Heart left ventricle (tissue), 16 donors: ENCODE measurements around the gene GCDH. TPM values are rescaled to one million over a fixed set of nuclear protein-coding genes. Genes with fewer than 3 reads are reported as not detected.

Experiments used
- ATAC-seq, 4 donors: fragments of 200-7000 bp; cut with Tn5 transposase; one replicate each; pipeline ENCODE4 v1.9.1; 2020 to 2022; ENCODE audit warnings: moderate library complexity in 4 of 4, mild to moderate bottlenecking in 3 of 4, moderate number of reproducible peaks in 1 of 4
- DNase-seq, 5 donors: peaks; one replicate each; pipeline ENCODE4 v3.0.0-alpha.2; 2020
- H3K27ac ChIP-seq, 12 donors: fragments of 200-600 bp; sonication (generic) in 4 of 12; one replicate each; pipeline versions ENCODE4 v1.5.0 to v1.8.0; 2016 to 2022; ENCODE audit warnings: mild to moderate bottlenecking in 2 of 12
- H3K27me3 ChIP-seq, 9 donors: fragments of 200-600 bp; sonication (generic) in 2 of 9; one replicate each; pipeline versions ENCODE4 v1.5.1 to v1.8.0; 2016 to 2022; ENCODE audit warnings: mild to moderate bottlenecking in 3 of 9
- H3K36me3 ChIP-seq, 9 donors: fragments of 200-600 bp; sonication (generic) in 2 of 9; one replicate each; pipeline versions ENCODE4 v1.5.0 to v1.8.0; 2018 to 2022; ENCODE audit warnings: mild to moderate bottlenecking in 2 of 9
- H3K4me1 ChIP-seq, 12 donors: fragments of 200-600 bp; sonication (generic) in 4 of 12; one replicate each; pipeline versions ENCODE4 v1.5.0 to v1.8.0; 2016 to 2022; ENCODE audit warnings: mild to moderate bottlenecking in 3 of 12
- H3K4me3 ChIP-seq, 12 donors: fragments of 200-600 bp; sonication (generic) in 4 of 12; one replicate each; pipeline versions ENCODE4 v1.5.0 to v1.8.0; 2017 to 2022; ENCODE audit warnings: mild to moderate bottlenecking in 9 of 12, moderate library complexity in 4 of 12
- H3K9me3 ChIP-seq, 12 donors: fragments of 200-600 bp; sonication (generic) in 4 of 12; one replicate each; pipeline versions ENCODE4 v1.5.0 to v1.8.0; 2016 to 2022; ENCODE audit warnings: mild to moderate bottlenecking in 1 of 12
- POLR2A ChIP-seq, 2 donors: fragments of 450-650 bp; IDR thresholded peaks; one replicate each; pipeline ENCODE4 v1.6.1; 2017; ENCODE audit warnings: antibody characterized with exemption in 2 of 2, mild to moderate bottlenecking in 2 of 2, moderate library complexity in 2 of 2
- WGBS, 4 donors: extraction: QIAGEN DNeasy Blood & Tissue Kit in 2 of 4; methylation state at CpG; one replicate each; pipeline versions ENCODE4 v1.1.5 to v1.1.7; 2013 to 2018; 5-methylcytosine and 5-hydroxymethylcytosine counted together
- intact Hi-C, 10 donors: fragments of 100-400 bp; cut with DNase I; formaldehyde crosslinking; loops; one replicate each; pipeline versions ENCODE4 v1.11.1 to v1.14.2; 2022
- polyA plus RNA-seq, 2 donors: library from polyadenylated mRNA; stranded (reverse); fragments of 200-250 nt; gene quantifications; one replicate each; pipeline ENCODE4 v1.2.3, GENCODE V29; 2013
- total RNA-seq, 9 donors: library from RNA; depleted of rRNA in 2 of 9; stranded (reverse); fragments of >200 nt in 2 of 9; fragmentation: NEBNext Ultra II Directional in 3 of 9; extraction: Animal tissue kit (Norgen Biotek cat#: 25700) in 3 of 9; gene quantifications; one replicate each; pipeline versions ENCODE4 v1.1.0 to v1.2.4, GENCODE V29; 2016 to 2023
- TF ChIP-seq, protein P1 (sequence below), 12 donors: fragments of 200-600 bp; sonication (generic) in 4 of 12; IDR thresholded peaks; one replicate each; pipeline versions ENCODE4 v1.5.0 to v1.8.0; 2018 to 2022; ENCODE audit warnings: antibody characterized with exemption in 12 of 12, mild to moderate bottlenecking in 5 of 12
- donor health status: ischemic (EF 13 %, LVEDD 7.1; RV severe dilation, severe dysfunction).
- donor health status: healthy with polysubstance abuse.
- donor health status: DM: no; HTN: yes; CAD: no.
- donor health status: DM: no; HTN: no; CAD: no.
- donor health status: ischemic (EF 25% LVEDD 6.9; RV normal size, moderate dysfunction).
- donor health status: ischemic (EF 25% LVEDD 5.7; RV mildly dilated, moderate dysfunction).
- donor health status: healthy.
- donor health status: DM: yes; HTN: yes; CAD: no.
- donor health status: ischemic (EF 35%, LVEDD 5.7; RV mildly dilated, moderate dysfunction).
- donor health status: nonischemic (EF 11% LVEDD 7.7; RV severe dilation, severe dysfunction).
- donor health status: DM: yes; HTN: yes; CAD: no.
- donor health status: PGD.
- donor health status: ischemic (EF 29% LVEDD 5.4; RV normal size, mild dysfunction).
- donor health status: nonischemic (EF 23%, LVEDD 6.1; RV moderate dilation, normal function).

Gene GCDH
- total and polyA plus RNA-seq, 11 donors, result 28.7 to 107 (median 46.7) TPM

DNA sequence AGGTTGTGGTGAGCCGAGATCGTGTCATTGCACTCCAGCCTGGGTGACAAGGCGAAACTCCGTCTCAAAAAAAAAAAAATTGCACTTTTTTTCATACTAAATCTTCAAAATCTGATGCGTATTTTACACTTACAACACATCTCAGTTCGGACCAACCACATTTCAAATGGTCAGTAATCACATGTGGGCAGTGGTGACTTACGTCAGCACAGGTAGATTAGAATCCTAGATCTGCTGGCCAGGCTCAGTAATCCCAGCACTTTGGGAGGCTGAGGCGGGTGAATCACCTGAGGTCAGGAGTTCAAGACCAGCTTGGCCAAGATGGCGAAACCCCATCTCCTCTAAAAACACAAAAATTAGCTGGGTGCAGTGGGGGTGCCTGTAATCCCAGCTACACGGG is 44.1 kb downstream of the GCDH start:
- DNase-seq, result no peak
- no peak for ATAC-seq
- peaks cover 11 to 43% (median 28%) of the 10 kb centered on the region in 12 donors for H3K4me1 ChIP-seq
- intact Hi-C loops, result loop anchor here in 1 of 10 donors (10.0 kb wide), 1 partner anchor 50 kb away; the partner anchor contains the start of genes DNASE2 and KLF1
- no peak overlapping the region for H3K4me3 ChIP-seq
- 87 to 94% (median 93%) methylated on average over 10 of the region's 10 CpGs for WGBS, 4 donors
- no peak overlapping the region for H3K27ac ChIP-seq
- H3K27me3 ChIP-seq, result no peaks in the 10 kb centered on the region
- peaks cover 0 to 26% (median 13%) of the 10 kb centered on the region in 9 donors for H3K36me3 ChIP-seq
- no peak for TF ChIP-seq POLR2A (IDR thresholded peaks at IDR 0.05)
- TF ChIP-seq, protein P1, sequence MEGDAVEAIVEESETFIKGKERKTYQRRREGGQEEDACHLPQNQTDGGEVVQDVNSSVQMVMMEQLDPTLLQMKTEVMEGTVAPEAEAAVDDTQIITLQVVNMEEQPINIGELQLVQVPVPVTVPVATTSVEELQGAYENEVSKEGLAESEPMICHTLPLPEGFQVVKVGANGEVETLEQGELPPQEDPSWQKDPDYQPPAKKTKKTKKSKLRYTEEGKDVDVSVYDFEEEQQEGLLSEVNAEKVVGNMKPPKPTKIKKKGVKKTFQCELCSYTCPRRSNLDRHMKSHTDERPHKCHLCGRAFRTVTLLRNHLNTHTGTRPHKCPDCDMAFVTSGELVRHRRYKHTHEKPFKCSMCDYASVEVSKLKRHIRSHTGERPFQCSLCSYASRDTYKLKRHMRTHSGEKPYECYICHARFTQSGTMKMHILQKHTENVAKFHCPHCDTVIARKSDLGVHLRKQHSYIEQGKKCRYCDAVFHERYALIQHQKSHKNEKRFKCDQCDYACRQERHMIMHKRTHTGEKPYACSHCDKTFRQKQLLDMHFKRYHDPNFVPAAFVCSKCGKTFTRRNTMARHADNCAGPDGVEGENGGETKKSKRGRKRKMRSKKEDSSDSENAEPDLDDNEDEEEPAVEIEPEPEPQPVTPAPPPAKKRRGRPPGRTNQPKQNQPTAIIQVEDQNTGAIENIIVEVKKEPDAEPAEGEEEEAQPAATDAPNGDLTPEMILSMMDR (IDR thresholded peaks at IDR 0.05), result no peak
- no peaks in the 10 kb centered on the region for H3K9me3 ChIP-seq

DNA sequence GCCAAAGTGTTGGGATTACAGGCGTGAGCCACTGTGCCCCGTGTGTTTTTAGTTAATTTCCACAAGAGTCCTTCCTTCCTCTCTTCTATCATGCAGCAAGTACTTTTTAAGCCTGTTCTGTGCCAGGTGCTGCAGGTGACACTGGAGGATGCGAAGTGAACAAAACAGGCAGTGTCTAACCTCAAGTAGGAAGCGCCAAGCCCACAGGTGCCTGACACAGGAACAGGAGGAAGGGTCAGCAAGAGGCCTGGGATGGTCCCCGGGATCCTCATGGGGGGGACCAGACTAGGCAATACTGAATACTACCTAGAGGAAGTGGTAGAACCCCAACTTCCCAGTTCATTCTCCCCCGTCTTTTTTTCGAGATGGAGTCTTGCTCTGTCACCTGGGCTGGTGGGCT is 45.6 kb downstream of the GCDH start:
- intact Hi-C loops, result loop anchor here in 1 of 10 donors (10.0 kb wide), 1 partner anchor 52 kb away; the partner anchor contains the start of genes DNASE2 and KLF1
- Histone ChIP-seq H3K27ac (peak overlapping the region in 1 of 12 donors; percentile 69), H3K9me3 (no peaks in the 10 kb centered on the region), H3K4me3 (no peak overlapping the region), H3K36me3 (peaks cover 0 to 26% (median 19%) of the 10 kb centered on the region in 9 donors), H3K4me1 (peaks cover 13 to 57% (median 41%) of the 10 kb centered on the region in 12 donors), H3K27me3 (no peaks in the 10 kb centered on the region)
- DNase-seq (no peak), ATAC-seq (no peak)
- TF ChIP-seq, protein P1 (IDR thresholded peaks at IDR 0.05), result no peak
- TF ChIP-seq POLR2A (IDR thresholded peaks at IDR 0.05), result no peak
- 72 to 80% (median 77%) methylated on average over 7 of the region's 7 CpGs for WGBS, 4 donors

DNA sequence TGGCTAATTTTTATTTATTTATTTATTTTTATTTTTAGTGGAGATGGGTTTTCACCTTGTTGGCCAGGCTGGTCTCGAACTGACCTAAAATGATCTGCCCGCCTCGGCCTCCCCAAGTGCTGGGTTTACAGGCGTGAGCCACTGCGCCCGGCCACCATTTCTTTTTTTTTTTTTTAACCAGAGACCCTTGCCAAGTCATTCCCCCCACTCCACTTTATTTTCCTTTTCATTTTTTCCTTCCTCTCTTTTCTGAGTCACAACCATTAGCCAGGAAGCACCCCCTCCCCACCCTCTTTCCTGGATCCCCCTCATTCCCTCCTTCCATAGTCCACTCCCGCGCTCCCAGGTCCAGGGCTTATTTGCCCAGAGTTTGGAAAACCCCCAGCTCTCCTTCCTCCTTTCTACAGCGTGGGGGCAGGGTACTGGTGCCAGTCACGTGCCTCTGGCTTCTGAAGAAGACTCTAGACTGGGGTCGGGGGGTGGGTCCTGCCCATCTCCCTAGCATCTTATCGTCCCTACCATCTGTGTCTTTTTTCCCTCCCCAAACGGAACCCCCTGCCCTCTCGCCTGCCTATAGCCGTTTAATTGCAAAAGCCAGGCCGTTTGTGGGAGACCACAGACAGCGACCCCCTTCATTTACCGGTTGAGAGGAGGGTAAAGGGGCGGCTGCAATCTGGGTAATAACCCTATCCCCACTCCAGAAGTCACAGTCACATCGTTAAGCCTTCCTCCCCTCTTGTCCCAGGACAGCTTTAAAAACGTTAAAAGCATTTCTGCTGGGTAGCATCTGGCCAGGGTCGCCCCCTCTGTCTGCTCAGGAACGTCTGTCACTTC is 46.4 kb downstream of the GCDH start:
- WGBS, 4 donors, result 24 to 38% (median 28%) methylated on average over 17 to 23 of the region's 23 CpGs
- ATAC-seq, result no peak
- Histone ChIP-seq H3K4me3 (peak overlapping the region; percentile 20 to 99 (median 95)), H3K27me3 (no peaks in the 10 kb centered on the region), H3K9me3 (no peaks in the 10 kb centered on the region), H3K36me3 (peaks cover 2 to 32% (median 26%) of the 10 kb centered on the region in 9 donors), H3K27ac (peak overlapping the region in 11 of 12 donors; percentile 17 to 94 (median 58)), H3K4me1 (peaks cover 12 to 57% (median 39%) of the 10 kb centered on the region in 12 donors)
- intact Hi-C loops, result loop anchor here in 1 of 10 donors (10.0 kb wide), 1 partner anchor 53 kb away; the partner anchor contains the start of genes DNASE2 and KLF1
- TF ChIP-seq POLR2A (IDR thresholded peaks at IDR 0.05), result no peak
- TF ChIP-seq, protein P1 (IDR thresholded peaks at IDR 0.05), result no peak
- DNase-seq, result peak in 1 of 5 donors; percentile 50
